ENCODE results near the gene CSH1.
A peak's percentile ranks its signal among the peaks of the same experiment; 100 is the strongest.
"Not testable (repeated sequence)": the region's sequence is repeated elsewhere in the genome, so short reads cannot be mapped to it uniquely, and the experiment has no call there.

The CSH1 gene

DNA sequence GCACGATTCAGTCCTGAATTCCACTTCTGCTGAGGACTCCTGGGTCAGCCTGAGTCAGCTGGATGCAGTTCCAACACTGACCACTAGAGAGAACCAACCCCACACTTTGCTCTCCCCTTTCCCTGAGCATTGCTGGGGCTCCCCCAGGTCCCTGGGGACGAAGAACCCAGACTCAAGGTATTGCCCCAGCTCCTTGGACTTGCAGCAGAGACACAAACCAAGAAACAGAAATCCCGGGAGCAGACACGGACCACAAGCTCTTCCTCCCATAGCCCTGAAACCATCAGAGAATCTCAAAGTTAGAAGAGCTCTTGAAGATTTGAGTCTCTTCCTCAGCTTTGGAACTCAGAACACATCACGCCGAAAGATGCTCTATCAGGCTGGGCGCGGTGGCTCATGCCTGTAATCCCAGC lies 22.9 kb upstream of the CSH1 start:
- peak; percentile 81 for DNase-seq (ENCODE audit: low spot score)
- in situ Hi-C loops (cut with MboI; ENCODE audit: low pct_unique_long_range_greater_than_20kb, low sequenced_read_pairs, unreplicated experiment) = loop anchor here (10.0 to 25.0 kb wide), 3 partner anchors 95 to 368 kb away; partner anchors contain the start of gene ERN1
- TF ChIP-seq, protein P1, sequence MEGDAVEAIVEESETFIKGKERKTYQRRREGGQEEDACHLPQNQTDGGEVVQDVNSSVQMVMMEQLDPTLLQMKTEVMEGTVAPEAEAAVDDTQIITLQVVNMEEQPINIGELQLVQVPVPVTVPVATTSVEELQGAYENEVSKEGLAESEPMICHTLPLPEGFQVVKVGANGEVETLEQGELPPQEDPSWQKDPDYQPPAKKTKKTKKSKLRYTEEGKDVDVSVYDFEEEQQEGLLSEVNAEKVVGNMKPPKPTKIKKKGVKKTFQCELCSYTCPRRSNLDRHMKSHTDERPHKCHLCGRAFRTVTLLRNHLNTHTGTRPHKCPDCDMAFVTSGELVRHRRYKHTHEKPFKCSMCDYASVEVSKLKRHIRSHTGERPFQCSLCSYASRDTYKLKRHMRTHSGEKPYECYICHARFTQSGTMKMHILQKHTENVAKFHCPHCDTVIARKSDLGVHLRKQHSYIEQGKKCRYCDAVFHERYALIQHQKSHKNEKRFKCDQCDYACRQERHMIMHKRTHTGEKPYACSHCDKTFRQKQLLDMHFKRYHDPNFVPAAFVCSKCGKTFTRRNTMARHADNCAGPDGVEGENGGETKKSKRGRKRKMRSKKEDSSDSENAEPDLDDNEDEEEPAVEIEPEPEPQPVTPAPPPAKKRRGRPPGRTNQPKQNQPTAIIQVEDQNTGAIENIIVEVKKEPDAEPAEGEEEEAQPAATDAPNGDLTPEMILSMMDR (IDR thresholded peaks at IDR 0.05; ENCODE audit: extremely low read depth, insufficient read depth, missing control alignments) = peak; percentile 96

DNA sequence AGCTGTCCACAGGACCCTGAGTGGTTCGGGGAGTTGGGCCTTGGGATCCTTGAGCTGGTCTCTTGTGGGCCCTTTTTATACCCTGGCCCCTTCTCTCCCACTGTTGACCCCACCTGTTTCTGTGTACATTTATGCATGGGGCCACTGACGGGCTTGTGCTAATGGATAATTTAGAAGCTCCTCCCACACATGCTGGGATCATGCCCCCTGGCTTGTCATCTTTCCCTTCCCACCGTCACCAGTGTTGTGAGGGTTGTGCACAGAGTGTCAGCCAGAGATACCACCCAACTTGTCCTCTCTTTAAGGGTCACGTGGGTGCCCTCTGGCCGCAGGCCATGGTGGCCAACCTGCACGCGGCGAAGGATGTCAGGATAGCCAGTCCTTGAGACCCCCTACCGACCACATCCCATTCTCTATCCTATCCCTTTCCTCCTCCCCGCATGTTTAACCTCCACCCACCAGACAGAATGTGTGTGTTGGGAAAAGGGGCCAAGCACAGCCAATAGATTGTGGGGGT lies 22.5 kb upstream of the CSH1 start, which contains the start of gene GH1:
Gene GH1 (minus strand): TSS at position 51 of the 517 bp plus-strand sequence. CDS start 63 bp downstream, outside the sequence.
- in situ Hi-C loops (cut with MboI; ENCODE audit: low pct_unique_long_range_greater_than_20kb, low sequenced_read_pairs, unreplicated experiment) = loop anchor here (10.0 to 25.0 kb wide), 3 partner anchors 96 to 368 kb away; partner anchors contain the start of gene ERN1
- DNase-seq (ENCODE audit: low spot score) = not testable (repeated sequence)

- DNase-seq (ENCODE audit: low spot score) = no peak
- TF ChIP-seq, protein P1 (IDR thresholded peaks at IDR 0.05; ENCODE audit: extremely low read depth, insufficient read depth, missing control alignments) = no peak
- in situ Hi-C loops (cut with MboI; ENCODE audit: low pct_unique_long_range_greater_than_20kb, low sequenced_read_pairs, unreplicated experiment) = loop anchor here (10.0 to 25.0 kb wide), 3 partner anchors 96 to 369 kb away; partner anchors contain the start of gene ERN1
Observed at GRCh38 chr17:63918305-63918704, 21.9 kb upstream of the CSH1 start.

- DNase-seq (ENCODE audit: low spot score) = no peak
- TF ChIP-seq, protein P1 (IDR thresholded peaks at IDR 0.05; ENCODE audit: extremely low read depth, insufficient read depth, missing control alignments) = no peak
- in situ Hi-C loops (cut with MboI; ENCODE audit: low pct_unique_long_range_greater_than_20kb, low sequenced_read_pairs, unreplicated experiment) = loop anchor here (10.0 to 25.0 kb wide), 3 partner anchors 97 to 370 kb away; partner anchors contain the start of gene ERN1
Observed at GRCh38 chr17:63917646-63918045, 21.3 kb upstream of the CSH1 start.

DNA sequence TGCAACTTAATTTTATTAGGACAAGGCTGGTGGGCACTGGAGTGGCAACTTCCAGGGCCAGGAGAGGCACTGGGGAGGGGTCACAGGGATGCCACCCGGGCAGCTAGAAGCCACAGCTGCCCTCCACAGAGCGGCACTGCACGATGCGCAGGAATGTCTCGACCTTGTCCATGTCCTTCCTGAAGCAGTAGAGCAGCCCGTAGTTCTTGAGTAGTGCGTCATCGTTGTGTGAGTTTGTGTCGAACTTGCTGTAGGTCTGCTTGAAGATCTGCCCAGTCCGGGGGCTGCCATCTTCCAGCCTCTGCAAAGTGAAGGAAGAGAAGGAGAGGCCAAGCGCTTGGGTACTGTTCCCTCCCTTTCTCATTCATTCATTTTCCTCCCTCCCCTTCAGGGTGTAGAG lies 20.8 kb upstream of the CSH1 start:
- DNase-seq (ENCODE audit: low spot score) = not testable (repeated sequence)
- in situ Hi-C loops (cut with MboI; ENCODE audit: low pct_unique_long_range_greater_than_20kb, low sequenced_read_pairs, unreplicated experiment) = loop anchor here (10.0 to 25.0 kb wide), 3 partner anchors 98 to 370 kb away; partner anchors contain the start of gene ERN1

- DNase-seq (ENCODE audit: low spot score) = no peak
- in situ Hi-C loops (cut with MboI; ENCODE audit: low pct_unique_long_range_greater_than_20kb, low sequenced_read_pairs, unreplicated experiment) = loop anchor here (10.0 to 25.0 kb wide), 3 partner anchors 98 to 371 kb away; partner anchors contain the start of gene ERN1
- TF ChIP-seq, protein P1 (IDR thresholded peaks at IDR 0.05; ENCODE audit: extremely low read depth, insufficient read depth, missing control alignments) = no peak
Observed at GRCh38 chr17:63916566-63917185, 20.3 kb upstream of the CSH1 start.

- not testable (repeated sequence) for DNase-seq (ENCODE audit: low spot score)
- in situ Hi-C loops (cut with MboI; ENCODE audit: low pct_unique_long_range_greater_than_20kb, low sequenced_read_pairs, unreplicated experiment) = loop anchor here (10.0 to 25.0 kb wide), 3 partner anchors 99 to 372 kb away; partner anchors contain the start of gene ERN1
Observed at GRCh38 chr17:63915753-63916152, 19.4 kb upstream of the CSH1 start.

GRCh38 chr17:63914471-63914870 lies 18.1 kb upstream of the CSH1 start:
- TF ChIP-seq, protein P1 (IDR thresholded peaks at IDR 0.05; ENCODE audit: extremely low read depth, insufficient read depth, missing control alignments) = no peak
- DNase-seq (ENCODE audit: low spot score) = no peak
- in situ Hi-C loops (cut with MboI; ENCODE audit: low pct_unique_long_range_greater_than_20kb, low sequenced_read_pairs, unreplicated experiment) = loop anchor here (10.0 to 25.0 kb wide), 3 partner anchors 100 to 373 kb away; partner anchors contain the start of gene ERN1
